Stimulated activated CD8-positive, alpha-beta memory T cell treated with anti-CD3 and anti-CD28 coated beads, Interleukin-12 subunit alpha, Interleukin-12 subunit beta, amount 100 ng/mL, for 24 hours (primary cell): ENCODE measurements around the gene PHLPP1.

Source experiments
- DNase-seq: peaks from one replicate; pipeline ENCODE4 v3.0.0-alpha.2; 2020; ENCODE audit errors: extremely low read depth

PHLPP1 gene

DNA sequence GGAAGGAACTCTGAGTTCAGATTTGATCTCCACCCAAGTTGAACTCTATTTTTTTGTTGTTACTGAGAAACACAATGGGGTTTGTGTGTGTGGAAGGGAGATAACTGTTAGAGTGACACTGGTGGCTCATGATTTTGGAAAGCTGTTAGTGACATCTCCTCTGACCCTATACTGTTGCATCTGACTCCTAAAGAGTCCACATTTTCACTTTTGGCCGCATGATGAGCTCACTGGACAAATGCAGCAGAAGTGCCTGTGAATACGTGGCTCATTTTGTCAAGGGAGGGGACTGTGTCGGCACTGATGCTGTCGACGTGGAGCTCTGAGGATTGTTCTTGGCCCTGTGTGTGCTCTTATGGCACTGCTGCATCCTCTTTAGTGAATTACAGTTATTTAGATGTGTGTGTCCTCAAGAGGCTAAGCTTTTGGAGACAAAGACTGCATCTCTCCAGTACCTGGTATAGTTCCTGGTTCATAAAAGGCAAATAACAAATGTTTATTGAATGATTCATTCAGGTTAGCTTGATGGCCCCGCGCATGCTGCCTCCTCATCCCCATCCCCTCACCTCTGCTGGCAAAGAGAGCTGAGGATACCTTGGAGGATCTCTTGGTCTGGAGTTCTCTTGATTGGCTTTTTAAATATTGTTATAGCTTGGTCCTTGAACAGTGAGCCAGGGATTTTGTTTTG is 135.4 kb downstream of the PHLPP1 start:
- no peak for DNase-seq

GRCh38 chr18:62852851-62853250 is 137.5 kb downstream of the PHLPP1 start:
- no peak for DNase-seq

- no peak for DNase-seq
Observed at GRCh38 chr18:62856294-62856693, 141.0 kb downstream of the PHLPP1 start.

- no peak for DNase-seq
Observed at GRCh38 chr18:62857263-62857976, 142.1 kb downstream of the PHLPP1 start.

DNA sequence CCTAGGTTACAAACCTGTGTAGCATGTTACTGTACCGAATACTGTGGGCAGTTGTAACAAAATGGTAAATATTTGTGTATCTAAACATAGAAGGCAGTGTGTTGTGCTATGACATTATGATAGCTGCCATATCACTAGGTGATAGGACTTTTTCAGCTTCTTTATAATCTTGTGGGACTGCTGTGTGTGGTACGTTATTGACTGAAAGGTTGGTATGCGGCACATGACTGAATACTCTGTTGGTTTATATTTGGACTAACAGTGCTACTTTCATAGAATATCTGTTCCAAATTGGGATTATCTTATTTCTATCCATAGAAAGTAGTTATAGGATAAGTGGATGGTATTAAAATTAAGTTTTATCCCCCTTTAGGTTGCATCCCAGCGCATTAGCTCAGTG is 144.7 kb downstream of the PHLPP1 start:
- no peak for DNase-seq

DNA sequence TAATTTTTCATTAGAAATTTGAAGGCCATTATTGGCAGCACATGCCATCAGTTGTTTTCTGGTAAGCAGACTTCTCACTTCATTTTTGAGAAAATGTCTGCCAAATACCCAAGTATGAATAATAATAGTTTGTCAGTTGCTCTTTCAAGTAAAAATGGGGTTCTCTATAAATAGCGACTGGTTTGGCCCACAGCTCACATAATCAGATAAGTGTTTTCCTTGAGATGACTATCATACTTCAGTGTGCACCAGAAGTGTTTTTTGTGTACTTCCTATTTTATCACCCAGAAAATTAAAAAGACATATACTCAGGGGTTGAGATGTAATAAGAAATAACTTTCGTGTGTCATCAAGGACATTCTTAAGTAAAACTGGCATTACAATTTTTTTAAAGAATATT is 147.1 kb downstream of the PHLPP1 start:
- DNase-seq, result no peak

- no peak for DNase-seq
Observed at GRCh38 chr18:62863579-62864001, 148.2 kb downstream of the PHLPP1 start.

GRCh38 chr18:62865498-62865897 is 150.2 kb downstream of the PHLPP1 start:
- DNase-seq, result no peak

- no peak for DNase-seq
Observed at GRCh38 chr18:62867534-62867933, 152.2 kb downstream of the PHLPP1 start.

- DNase-seq, result no peak
Observed at GRCh38 chr18:62868645-62869044, 153.3 kb downstream of the PHLPP1 start.

DNA sequence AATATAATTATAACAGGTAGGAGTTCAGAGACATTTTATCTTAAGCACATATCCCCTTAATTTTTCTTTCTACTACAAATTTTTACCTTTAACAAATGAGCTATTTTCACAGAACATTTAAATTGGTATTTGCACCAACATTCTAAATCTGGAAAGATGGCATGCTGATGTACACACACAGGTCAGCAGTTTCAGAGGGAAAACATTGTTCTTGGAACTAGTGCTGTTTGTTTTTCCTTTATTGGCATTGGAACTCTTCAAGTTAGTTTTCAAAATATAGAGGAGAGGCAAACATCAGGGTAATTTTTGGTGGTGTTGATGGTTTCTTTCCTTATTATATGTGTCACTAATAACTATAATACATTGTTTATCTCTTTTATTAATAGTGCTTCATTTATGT is 155.3 kb downstream of the PHLPP1 start:
- no peak for DNase-seq

DNA sequence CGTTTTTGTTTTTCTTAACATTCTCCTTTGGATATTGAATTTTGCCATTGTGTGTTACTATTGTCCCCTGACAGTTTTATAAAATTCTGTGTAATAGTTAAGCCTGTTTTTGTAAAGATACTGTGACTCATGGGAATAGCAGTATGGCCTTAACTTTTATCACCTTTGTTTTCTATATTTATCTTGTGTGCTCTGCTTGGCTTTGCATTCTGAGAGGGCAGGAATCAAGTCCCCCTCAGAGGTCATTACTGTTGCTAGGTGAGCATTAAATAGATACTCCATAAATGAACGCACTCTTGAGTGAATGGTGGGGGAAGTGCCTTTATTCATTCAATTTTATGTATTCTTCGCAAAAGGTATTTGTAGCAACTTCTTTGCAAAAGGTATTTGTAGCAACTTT is 160.0 kb downstream of the PHLPP1 start:
- DNase-seq, result no peak

DNA sequence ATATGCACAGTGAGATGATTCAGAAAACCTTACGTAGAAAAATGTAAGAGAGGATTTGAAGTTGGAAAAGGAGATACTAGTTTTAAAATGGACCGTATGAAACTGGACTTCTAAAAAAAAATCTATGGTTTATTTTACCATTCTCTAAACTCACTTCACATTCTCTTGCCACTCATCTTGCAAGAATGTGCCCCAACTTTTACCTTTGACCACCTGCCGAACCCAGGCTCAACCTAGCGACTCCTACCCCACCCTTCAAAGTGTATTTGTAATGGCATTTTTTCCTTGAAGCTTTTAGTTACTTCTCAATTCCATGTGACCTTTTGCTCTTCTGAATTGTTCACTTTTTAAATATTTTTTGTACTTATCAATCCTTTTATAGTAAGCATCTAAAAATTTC is 160.8 kb downstream of the PHLPP1 start:
- DNase-seq, result no peak

DNA sequence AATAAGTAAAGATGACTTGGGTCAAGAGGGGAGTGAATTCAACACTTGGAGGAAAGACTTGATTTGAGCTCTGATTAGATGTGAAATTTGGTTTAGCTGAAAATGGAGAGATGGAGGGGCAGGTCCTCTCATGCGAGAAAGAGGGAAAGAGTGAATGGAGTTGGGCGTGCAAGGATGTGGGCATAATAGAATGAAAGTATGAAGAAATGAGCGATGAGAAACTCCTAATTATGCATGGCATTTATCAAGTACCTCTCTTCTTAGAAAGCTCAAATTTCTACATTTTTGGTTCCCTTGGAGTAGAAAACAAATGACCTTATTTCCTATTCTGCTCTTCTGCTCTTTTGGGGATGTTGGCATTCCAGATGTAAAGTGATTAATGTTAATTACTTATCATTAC is 161.5 kb downstream of the PHLPP1 start:
- DNase-seq, result no peak

DNA sequence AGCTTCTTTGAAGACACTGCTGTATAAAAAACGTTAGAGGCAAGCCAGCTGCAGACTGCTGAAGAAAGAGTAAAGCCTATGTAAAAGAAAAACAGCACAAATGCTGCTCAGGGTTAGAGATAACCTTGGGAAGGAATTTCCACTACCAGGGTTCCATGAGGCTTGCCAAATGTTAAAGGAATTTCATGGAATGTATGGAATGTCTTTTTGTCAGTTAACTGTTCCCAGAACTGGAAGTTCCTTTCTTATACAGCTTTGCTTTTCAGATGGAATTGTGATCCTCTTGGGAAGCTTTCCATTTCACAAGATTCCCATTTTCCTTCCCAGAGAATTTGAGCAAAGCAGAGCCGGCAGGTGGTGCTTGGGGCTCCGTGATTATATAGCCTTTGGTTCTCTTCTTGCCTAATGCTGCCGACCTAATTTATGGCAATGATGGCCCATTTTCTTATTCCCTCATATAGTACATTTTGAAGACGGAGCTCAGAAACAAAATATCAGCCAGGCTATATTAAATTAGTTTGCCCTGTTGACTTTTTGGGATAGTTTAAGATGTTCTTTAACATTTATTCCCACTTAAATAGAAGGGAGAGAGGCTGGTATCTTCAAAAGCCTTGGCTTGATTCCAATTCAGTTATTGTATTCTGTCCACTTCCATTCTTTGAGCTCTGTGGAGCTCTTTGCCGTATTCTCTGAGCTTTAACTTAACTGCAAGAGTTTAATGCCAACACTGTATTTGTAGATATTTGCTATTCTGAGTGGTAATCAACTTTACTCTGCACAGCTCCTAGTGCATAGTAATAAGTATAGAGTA is 162.3 kb downstream of the PHLPP1 start:
- DNase-seq, result no peak

GRCh38 chr18:62878305-62878704 is 163.0 kb downstream of the PHLPP1 start:
- no peak for DNase-seq

GRCh38 chr18:62880034-62880433 is 164.7 kb downstream of the PHLPP1 start:
- DNase-seq, result no peak

DNA sequence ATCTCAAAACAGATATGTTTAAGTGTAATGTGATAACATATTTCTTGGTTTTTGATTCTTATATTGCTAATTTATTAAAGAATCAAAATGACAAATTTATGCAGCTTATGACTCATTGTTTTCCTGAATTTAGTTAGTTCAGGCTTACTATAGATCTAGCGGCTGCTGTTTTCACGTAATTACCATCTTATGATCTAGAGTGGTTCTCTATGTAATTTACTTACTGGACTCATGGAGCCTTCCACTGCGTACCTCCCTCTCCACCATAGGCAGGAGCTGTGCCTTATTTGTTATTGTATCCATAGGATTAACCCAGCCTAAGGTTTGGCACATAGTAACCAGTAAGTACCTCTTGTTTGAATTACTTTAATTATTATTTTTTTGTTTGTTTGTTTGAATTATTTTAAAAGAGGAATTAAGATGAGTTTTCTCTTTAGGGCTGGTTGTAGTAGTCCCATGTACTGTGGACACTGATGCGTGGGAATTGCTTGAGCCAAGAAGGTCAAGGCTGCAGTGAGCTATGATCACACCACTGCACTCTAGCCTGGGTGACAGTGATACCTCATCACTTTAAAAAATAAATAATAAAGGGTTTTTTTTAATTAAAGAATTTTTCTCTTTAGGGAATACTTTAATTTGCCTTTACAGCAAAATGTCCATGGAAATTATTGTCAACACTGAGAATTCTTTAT is 165.5 kb downstream of the PHLPP1 start:
- DNase-seq, result no peak

- DNase-seq, result no peak
Observed at GRCh38 chr18:62881509-62882016, 166.2 kb downstream of the PHLPP1 start.

- no peak for DNase-seq
Observed at GRCh38 chr18:62883937-62884735, 168.8 kb downstream of the PHLPP1 start.

DNA sequence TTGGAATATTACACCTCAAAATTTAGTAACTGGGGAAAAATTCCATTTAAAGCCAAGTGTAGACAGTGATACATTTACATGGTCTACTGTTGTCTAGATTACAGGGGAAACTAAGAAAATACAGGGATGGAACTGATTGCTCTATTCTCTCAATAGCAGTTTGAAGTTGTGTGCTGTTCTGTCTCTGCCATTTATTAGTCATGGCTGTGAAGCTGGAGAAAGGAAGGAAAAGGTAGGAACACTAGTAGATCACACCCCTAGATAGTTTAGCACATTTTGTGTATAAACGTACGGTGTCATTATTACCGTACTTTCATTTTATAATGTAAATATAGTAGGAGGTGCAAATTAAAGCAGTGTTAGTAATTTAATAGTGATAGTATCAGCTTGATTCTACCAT is 170.5 kb downstream of the PHLPP1 start:
- no peak for DNase-seq
